Pancreas (tissue), 10 donors: ENCODE data around the gene SLC4A5. TPM values are rescaled to one million over a fixed set of nuclear protein-coding genes. Genes with fewer than 3 reads are reported as not detected.
"Not testable (repeated sequence)": the region's sequence is repeated elsewhere in the genome, so short reads cannot be mapped to it uniquely, and the experiment has no call there.

ENCODE experiments used
- ATAC-seq, 4 donors: fragments of 200-7000 bp; cut with Tn5 transposase; one replicate each; pipeline versions ENCODE4 v1.8.0 to v1.9.1; 2020; ENCODE audit warnings: mild to moderate bottlenecking in 4 of 4, moderate library complexity in 4 of 4
- DNase-seq, 6 donors: peaks; one replicate each; pipeline ENCODE4 v3.0.0-alpha.2; 2020
- FAIRE-seq: peaks from 2 replicates; lab custom pipeline; 2012; peaks lifted over from hg19 to GRCh38; lab: Jason Lieb, UNC
- H3K27ac ChIP-seq, 4 donors: fragments of 200-600 bp; sonication (generic); 1 replicate in 3 of 4; 2 replicates in 1 of 4; pipeline versions ENCODE4 v1.5.0 to v1.8.0; 2020
- H3K27me3 ChIP-seq, 4 donors: fragments of 200-600 bp; one replicate each; pipeline ENCODE4 v1.8.0; 2021
- H3K36me3 ChIP-seq, 3 donors: fragments of 200-600 bp; sonication (generic) in 1 of 3; one replicate each; pipeline versions ENCODE4 v1.5.0 to v1.8.0; 2020 to 2021
- H3K4me1 ChIP-seq, 3 donors: fragments of 200-600 bp; one replicate each; pipeline ENCODE4 v1.8.0; 2021
- H3K4me3 ChIP-seq, 4 donors: fragments of 200-600 bp; sonication (generic) in 2 of 4; one replicate each; pipeline versions ENCODE4 v1.5.0 to v1.8.0; 2020 to 2021
- H3K9me3 ChIP-seq, 4 donors: fragments of 200-600 bp; one replicate each; pipeline ENCODE4 v1.8.0; 2021
- WGBS, 2 donors: extraction: QIAGEN DNeasy Blood & Tissue Kit; methylation state at CpG; one replicate each; pipeline ENCODE4 v1.1.7; 2013; 5-methylcytosine and 5-hydroxymethylcytosine counted together
- intact Hi-C, 3 donors: fragments of 100-400 bp; cut with DNase I; formaldehyde crosslinking; loops; one replicate each; pipeline versions ENCODE4 v1.11.1 to v1.14.2; 2022
- polyA plus RNA-seq, 2 donors: library from polyadenylated mRNA; stranded (reverse); fragments of 200-250 nt; gene quantifications; one replicate each; pipeline ENCODE4 v1.2.3, GENCODE V29; 2013
- total RNA-seq, 6 donors: library from RNA; stranded (reverse); fragmentation: NEBNext Ultra II Directional in 4 of 6; extraction: Animal tissue kit (Norgen Biotek cat#: 25700) in 4 of 6; gene quantifications; one replicate each; pipeline versions ENCODE4 v1.2.1 to v1.2.4, GENCODE V29; 2021 to 2023
- TF ChIP-seq, protein P1 (sequence below), 4 donors: fragments of 200-600 bp; sonication (generic) in 3 of 4; IDR thresholded peaks; one replicate each; pipeline versions ENCODE4 v1.5.0 to v1.8.0; 2021; ENCODE audit warnings: antibody characterized with exemption in 4 of 4
- donor health status: healthy with polysubstance abuse.
- donor health status: DM: no; HTN: no; CAD: no; lungs with moderate emphysema.
- donor health status: DM: no; HTN: no; CAD: no.
- donor health status: control.
- donor health status: control.
- donor health status: Bipolar disorder and iron deficiency.
- donor health status: DM: yes; HTN: yes; CAD: no.
- donor health status: DM: no; HTN: no; CAD: no.
- donor health status: DM: no; HTN: no; CAD: no.
- donor health status: DM: yes; HTN: yes; CAD: no.

The SLC4A5 gene
- total and polyA plus RNA-seq, 8 donors: 0.60 to 2.2 (median 1.4) TPM

GRCh38 chr2:74221091-74221490 lies 122.1 kb downstream of the SLC4A5 start:
- FAIRE-seq (no peak), DNase-seq (no peak), ATAC-seq (no peak)
- Histone ChIP-seq H3K27ac (no peak overlapping the region), H3K27me3 (no peaks in the 10 kb centered on the region), H3K36me3 (no peaks in the 10 kb centered on the region), H3K4me3 (no peak overlapping the region), H3K4me1 (peaks cover 0 to 8% (median 2%) of the 10 kb centered on the region in 3 donors), H3K9me3 (no peaks in the 10 kb centered on the region)
- TF ChIP-seq, protein P1, sequence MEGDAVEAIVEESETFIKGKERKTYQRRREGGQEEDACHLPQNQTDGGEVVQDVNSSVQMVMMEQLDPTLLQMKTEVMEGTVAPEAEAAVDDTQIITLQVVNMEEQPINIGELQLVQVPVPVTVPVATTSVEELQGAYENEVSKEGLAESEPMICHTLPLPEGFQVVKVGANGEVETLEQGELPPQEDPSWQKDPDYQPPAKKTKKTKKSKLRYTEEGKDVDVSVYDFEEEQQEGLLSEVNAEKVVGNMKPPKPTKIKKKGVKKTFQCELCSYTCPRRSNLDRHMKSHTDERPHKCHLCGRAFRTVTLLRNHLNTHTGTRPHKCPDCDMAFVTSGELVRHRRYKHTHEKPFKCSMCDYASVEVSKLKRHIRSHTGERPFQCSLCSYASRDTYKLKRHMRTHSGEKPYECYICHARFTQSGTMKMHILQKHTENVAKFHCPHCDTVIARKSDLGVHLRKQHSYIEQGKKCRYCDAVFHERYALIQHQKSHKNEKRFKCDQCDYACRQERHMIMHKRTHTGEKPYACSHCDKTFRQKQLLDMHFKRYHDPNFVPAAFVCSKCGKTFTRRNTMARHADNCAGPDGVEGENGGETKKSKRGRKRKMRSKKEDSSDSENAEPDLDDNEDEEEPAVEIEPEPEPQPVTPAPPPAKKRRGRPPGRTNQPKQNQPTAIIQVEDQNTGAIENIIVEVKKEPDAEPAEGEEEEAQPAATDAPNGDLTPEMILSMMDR (IDR thresholded peaks at IDR 0.05): no peak
- intact Hi-C loops: no loop called here
- WGBS, 2 donors: 95 to 97% methylated on average over 6 of the region's 6 CpGs

GRCh38 chr2:74219846-74220486 lies 123.2 kb downstream of the SLC4A5 start:
- intact Hi-C loops: no loop called here
- FAIRE-seq: no peak
- peaks cover 0 to 8% (median 0%) of the 10 kb centered on the region in 3 donors for H3K36me3 ChIP-seq
- no peak overlapping the region for H3K27ac ChIP-seq
- no peaks in the 10 kb centered on the region for H3K27me3 ChIP-seq
- no peaks in the 10 kb centered on the region for H3K9me3 ChIP-seq
- DNase-seq: no peak
- H3K4me1 ChIP-seq: peaks cover 0 to 4% (median 0%) of the 10 kb centered on the region in 3 donors
- TF ChIP-seq, protein P1 (IDR thresholded peaks at IDR 0.05): no peak
- 92% methylated on average over 5 of the region's 5 CpGs for WGBS, 2 donors
- ATAC-seq: no peak
- H3K4me3 ChIP-seq: no peak overlapping the region

GRCh38 chr2:74216642-74217041 lies 126.6 kb downstream of the SLC4A5 start:
- Histone ChIP-seq H3K27me3 (no peaks in the 10 kb centered on the region), H3K4me3 (no peak overlapping the region), H3K4me1 (peaks cover 0 to 4% (median 0%) of the 10 kb centered on the region in 3 donors), H3K36me3 (peaks cover 0 to 22% (median 0%) of the 10 kb centered on the region in 3 donors), H3K27ac (no peak overlapping the region), H3K9me3 (no peaks in the 10 kb centered on the region)
- TF ChIP-seq, protein P1 (IDR thresholded peaks at IDR 0.05): no peak
- 54 to 60% methylated on average over 2 of the region's 2 CpGs for WGBS, 2 donors
- intact Hi-C loops: no loop called here
- no peak for ATAC-seq
- no peak for DNase-seq
- no peak for FAIRE-seq

DNA sequence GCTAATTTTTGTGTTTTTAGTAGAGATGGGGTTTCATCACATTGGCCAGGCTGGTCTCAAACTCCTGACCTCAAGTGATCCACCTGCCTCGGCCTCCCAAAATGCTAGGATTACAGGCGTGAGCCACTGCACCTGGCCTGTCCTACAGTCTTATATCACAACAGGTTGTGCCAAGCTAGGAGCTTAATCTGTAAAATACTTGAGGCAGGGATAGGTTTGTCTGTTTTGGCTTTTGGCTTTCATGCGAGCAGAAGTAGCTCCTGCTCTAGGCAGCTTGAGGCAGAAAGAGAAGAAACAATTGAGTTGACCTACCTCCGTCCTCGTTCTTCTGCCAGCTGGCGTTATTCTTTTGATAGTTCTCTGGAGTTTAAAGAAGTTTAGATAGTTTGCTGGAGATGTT lies 127.4 kb downstream of the SLC4A5 start:
- H3K27me3 ChIP-seq, ATAC-seq, H3K4me3 ChIP-seq, DNase-seq, intact Hi-C loops, FAIRE-seq, H3K27ac ChIP-seq, H3K9me3 ChIP-seq, H3K4me1 ChIP-seq: not testable (repeated sequence)
- WGBS, 2 donors: 85 to 91% methylated on average over 6 of the region's 6 CpGs
- H3K36me3 ChIP-seq: peaks cover 0 to 22% (median 0%) of the 10 kb centered on the region in 3 donors

DNA sequence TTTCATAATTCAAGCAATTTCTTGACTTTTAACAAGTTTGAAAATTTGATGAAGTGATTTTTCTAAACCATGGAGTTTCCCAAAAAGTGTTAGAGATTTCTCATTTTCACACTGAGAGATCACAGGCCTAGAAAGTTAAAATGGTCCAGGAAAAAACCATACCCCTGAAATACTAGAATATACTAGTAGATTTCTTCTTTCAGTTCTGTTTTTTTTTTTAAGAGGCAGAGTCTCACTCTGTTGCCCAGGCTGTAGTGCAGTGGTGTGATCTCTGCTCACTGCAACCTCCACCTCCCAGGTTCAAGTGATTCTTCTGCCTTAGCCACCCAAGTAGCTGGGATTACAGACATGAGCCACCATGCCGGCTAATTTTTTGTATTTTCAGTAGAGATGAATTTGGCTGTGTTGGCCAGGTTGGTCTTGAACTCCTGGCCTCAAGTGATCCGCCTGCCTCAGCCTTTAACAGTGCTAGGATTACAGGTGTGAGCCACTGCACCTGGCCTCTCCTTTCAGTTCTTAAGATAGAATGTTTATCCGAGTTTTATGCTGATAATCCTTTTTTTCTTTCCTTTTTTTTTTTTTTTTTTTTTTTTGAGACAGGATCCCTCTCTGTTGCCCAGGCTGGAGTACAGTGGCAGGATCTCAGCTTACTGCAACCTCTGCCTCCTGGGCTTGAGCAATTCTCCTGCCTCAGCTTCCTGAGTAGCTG lies 130.4 kb downstream of the SLC4A5 start:
- TF ChIP-seq, protein P1 (IDR thresholded peaks at IDR 0.05): no peak
- FAIRE-seq: no peak
- no peak for DNase-seq
- WGBS, 2 donors: 66 to 78% methylated on average over 3 of the region's 3 CpGs
- Histone ChIP-seq H3K27ac (no peak overlapping the region), H3K36me3 (peaks cover 0 to 25% (median 4%) of the 10 kb centered on the region in 3 donors), H3K9me3 (no peaks in the 10 kb centered on the region), H3K27me3 (no peaks in the 10 kb centered on the region), H3K4me3 (no peak overlapping the region), H3K4me1 (peaks cover 0 to 4% (median 0%) of the 10 kb centered on the region in 3 donors)
- ATAC-seq: no peak
- intact Hi-C loops: no loop called here
